HG03066 (cell line): ENCODE measurements around the gene CDH26.

Source experiments
- ATAC-seq: cut with Tn5 transposase; IDR thresholded peaks from one replicate; pipeline ENCODE4 v1.9.1; 2021; ENCODE audit warnings: low read depth; ENCODE audit not compliant: unreplicated experiment

Gene CDH26

DNA sequence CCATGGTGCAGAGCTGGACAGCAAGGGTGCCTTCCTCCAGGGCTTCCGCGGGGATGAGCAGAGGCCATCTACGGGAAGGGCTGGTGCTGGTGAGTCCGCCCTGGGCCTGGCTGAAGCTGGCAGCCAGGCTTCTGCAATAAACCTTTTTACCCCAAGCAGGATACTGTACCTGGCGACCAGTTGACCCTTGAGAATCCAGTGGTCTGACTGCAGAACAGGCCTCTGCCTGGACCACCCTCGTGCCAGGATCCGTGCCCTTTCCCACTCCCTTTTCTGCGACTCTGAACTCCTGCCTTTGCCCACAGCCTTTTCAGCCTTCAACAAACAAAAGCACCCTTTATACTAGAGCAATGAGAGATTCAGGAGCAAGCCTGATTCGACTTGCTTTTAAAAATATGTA, 18.9 kb downstream of the CDH26 start:
- ATAC-seq, result no peak

DNA sequence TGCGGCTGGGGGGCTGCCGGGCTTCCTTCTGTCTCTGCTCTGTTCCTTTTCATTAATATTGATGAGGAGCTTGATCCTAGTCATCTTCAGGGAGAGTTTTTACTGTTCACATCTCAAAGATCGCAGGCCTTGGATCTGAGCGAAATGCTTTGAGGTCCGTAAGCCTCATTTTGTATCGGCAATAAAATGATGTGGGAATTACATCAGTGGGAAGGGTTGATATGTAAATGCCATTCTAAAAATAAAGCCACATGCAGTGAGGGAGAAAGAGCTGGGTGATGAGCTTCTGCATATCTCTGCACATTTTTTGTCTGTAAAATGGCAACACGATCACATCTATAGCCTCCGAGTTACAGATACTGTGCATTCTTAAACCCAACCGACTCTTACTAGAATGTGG, 24.9 kb downstream of the CDH26 start:
- no peak for ATAC-seq

DNA sequence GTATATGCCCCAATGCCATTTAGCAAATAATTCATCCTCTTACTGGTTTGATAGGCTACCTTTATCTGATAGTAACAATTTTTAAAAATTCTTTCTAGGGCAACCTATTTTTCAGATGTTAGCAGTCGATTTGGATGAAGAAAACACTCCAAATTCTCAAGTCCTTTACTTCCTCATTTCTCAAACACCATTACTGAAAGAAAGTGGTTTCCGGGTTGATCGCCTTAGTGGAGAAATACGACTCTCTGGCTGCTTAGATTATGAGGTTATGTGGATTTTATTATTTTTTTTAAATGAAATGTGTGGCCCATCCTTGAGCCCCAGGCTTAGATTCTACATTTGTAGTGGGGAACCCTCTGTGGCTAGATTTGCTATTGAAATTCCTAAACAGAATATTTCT, 26.3 kb downstream of the CDH26 start:
- ATAC-seq, result no peak

DNA sequence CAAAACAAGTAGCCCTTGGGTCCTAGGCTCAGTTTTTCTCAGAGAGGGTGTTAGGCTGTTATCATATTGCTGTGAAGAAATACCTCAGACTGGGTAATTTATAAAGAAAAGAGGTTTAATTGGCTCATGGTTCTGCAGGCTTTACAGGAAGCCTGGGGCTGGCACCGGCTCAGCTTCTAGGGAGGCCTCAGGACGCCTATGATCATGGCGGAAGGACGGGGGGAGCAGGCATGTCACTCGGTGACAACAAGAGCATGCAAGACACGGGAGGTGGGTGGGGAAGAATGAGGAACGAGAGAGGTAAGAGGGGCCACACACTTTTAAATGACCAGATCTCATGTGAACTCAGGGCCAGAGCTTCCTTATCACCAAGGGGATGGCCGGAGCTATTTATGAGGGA, 26.9 kb downstream of the CDH26 start:
- ATAC-seq, result no peak

DNA sequence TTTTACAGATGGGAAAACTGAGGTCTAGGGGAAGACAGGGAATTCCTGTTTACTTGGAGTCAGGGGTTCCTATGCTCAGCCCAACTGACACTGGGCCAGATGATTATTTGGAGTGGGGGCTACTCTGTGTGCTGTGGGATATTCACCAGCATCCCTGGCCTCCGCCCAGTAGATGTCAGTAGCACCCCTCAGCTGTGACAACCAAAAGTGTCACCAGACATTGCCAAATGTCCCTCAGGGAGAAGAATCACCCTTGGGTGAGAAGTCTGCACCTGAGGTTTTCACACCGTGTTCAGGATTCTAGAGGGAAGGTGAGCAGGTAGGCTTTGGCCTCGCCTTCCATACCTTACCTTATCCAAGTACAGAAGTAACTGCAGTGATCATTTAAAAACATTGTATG, 27.6 kb downstream of the CDH26 start:
- ATAC-seq, result no peak

DNA sequence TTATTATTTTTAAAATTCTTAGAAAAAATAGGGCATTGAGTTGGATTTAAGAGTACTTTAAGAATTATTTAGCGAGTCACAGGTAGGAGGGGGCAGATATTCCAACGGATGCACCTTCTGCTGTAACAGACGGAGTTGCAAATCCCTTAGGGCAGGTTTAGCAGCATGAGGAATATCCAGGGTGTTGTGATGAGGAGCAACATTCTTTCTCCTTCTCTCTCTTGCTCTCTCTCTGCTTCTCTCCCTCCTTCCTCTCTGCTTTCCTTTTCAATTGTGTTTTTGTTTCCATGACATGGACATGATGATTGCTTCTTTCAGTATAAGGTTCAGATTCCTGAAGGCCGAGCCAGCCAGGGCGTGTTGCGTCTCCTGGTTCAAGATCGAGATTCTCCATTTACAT, 28.9 kb downstream of the CDH26 start:
- no peak for ATAC-seq

DNA sequence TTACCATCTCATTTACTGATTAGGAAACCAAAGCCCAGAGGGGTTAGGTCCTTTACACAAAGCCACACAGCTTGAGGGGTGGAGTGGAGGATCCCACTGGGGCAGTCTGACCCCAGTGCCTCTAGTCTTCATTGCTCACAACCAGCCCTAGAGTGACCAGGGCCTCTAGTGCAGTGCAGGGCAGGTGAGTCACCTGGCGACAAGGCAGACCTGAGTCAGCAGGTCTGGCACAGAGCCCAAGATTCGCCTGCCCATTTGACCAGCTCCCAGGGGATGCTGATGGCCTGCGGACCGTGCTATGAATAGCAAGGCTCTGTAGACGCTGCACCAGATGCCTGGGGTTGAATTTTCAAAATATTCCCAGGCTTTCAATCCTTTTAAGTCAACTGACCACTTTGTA, 29.9 kb downstream of the CDH26 start:
- no peak for ATAC-seq

DNA sequence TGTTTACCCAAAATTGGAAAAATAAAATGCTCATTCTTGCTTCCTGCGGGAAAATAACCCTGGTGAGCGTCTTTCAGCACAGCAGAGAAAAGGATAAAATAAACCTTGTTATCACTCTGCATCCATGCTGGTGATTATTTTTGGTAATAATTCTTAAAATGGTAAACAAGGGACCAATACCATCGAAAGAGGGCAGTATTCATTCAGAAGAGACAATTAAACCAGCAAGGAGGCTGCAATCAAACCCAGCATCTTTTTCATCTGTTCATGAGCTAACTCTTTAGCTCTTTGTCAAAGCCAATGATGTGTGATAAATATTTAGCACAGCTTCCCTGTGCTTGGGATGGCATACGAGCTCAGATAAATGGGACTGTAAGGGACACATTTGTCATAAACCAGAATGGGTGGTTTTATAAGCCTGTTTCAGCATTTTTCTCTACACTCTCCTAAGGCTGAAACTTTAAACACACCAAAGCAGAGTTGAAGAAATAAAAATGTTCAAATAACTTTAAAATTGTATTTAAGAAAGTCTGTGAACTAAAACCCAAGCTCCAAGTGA, 34.4 kb downstream of the CDH26 start:
- ATAC-seq, result no peak

DNA sequence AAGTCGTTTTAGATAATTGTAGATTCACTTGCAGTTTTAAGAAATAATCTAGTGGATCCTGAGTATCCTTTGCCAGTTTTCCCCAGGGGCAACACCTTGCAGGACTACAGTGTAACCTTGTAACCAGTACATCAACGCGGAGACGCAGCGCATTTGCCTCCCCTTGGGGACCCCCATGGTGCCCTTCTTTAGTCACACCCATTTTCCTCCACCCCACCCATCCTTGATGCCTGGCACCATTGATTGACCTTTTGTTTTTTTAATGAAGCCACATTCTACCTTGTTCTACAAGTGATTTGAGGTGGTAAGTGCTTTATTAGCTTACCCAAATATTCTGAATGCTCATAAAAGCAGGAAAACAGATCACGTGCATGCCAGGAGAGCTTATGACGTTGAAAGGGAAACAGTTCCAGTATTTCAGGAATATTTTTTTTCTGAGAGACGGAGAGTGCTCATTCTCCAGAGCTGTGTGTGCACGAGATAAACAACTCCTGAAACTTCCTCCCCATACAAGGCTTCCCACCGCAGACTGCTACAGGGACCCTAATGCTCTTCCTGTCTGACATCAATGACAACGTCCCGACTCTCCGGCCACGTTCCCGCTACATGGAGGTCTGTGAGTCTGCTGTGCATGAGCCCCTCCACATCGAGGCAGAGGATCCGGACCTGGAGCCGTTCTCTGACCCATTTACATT, 35.7 kb downstream of the CDH26 start:
- no peak for ATAC-seq

DNA sequence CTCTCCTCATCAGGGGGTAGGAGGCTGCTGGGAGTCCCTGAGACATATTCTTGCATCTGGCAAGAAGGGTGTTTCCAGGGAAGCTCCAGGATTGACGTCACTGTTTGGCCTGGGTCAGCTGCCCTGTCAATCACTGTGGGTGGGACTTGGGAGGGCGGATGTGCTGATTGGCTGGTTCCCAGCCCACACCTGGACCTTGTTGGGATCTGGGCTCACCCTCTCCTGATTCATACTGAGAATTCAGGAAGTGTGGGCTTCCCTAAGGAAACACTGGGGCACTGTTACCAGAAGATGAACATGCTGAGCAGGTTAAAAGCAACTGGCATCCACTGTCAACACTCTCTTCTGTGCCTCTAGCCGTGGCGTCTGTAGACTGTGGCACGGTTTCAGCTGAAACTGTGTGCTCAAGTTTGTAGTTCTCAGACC, 36.5 kb downstream of the CDH26 start:
- ATAC-seq, result no peak

DNA sequence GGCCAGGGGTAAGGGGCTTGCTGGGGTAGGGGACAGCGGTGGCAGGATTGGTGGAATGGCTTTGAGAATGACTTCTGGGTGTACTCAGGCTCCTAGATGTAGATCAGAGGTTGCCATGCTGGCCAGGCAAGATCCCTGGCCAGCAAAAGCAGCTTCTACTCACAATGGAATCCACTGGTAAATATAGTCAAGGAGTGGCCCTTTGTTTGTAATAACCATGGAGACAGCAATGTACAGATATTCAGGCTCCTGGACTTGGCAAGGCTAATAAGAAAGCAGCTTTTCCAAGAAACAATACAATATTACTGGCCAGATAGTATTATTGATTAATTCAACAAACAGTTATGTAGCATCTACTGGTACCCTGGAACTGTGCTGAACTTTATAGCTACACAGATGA, 37.9 kb downstream of the CDH26 start:
- no peak for ATAC-seq

DNA sequence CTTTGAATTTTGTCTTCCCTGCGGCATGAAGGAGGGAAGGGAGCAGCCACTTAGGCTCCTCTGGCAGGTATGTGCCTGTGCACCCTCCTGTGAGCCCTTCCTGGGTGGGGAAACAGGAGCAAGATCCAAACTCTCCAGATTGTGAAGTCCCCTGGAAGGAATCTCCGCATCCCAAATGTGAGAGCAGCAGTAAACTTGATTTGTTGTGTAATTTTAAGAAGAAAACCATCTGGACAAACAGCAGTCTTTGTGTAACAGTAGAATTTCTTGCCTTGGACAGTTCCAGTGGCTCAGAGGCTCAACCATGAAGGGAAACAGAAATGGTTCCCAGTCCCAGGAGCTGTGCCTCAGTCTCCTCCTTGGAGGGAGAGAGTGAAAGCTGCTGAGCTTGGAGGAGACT, 39.7 kb downstream of the CDH26 start:
- ATAC-seq, result no peak

DNA sequence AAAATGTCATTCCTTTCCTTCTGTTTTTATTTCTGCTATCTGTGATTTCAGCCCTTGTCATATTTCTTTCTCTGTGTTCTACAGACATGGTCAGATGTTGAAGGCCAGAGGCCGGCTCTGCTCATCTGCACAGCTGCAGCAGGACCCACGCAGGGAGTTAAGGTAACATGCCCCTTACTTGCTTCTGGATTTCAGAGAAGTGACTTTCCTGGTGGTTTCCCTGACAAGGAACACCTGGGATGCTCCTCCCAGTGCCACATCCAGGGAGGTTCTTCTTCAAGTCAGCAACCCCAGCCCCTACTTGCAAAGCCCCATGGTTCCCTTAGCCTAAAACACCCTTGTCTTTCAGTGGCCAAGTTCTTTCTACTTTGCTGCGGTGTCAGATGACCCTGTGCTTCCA, 41.3 kb downstream of the CDH26 start:
- ATAC-seq, result no peak

DNA sequence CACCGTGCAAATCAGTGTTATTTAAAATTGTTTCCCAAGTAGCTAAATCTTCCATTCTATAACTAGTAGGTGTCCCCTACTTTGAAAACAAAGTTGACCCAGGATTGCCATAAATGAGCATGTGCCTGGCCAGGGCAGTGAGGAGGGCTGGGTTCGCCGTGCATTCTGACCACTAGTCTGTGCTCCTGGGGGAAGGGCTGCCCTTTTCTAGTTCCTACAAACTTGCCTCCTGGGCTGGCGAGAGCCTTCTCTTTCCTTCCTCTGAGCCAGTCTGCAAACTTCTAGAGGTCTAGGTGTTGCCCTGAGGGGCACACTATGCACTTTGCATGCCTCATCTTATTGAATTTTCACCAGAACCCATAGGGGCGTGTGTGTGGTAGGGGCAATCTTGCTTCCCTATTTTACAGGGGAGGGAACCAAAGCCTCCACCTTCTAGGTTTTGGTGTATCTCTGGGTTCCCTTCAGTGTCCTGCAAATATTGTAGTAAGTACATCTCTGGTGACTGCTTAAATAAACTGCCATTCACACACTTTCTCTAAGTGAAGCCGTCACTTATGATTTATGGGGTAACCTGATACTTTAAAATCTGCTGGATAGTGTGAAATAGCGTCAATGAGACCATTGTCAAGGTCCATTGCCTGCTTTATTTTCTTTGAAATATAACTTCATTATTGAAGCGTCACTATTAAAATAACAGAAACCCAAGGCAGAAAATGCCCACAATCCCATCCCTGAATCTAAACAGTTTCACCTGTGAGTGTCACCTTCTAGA, 42.2 kb downstream of the CDH26 start:
- no peak for ATAC-seq

DNA sequence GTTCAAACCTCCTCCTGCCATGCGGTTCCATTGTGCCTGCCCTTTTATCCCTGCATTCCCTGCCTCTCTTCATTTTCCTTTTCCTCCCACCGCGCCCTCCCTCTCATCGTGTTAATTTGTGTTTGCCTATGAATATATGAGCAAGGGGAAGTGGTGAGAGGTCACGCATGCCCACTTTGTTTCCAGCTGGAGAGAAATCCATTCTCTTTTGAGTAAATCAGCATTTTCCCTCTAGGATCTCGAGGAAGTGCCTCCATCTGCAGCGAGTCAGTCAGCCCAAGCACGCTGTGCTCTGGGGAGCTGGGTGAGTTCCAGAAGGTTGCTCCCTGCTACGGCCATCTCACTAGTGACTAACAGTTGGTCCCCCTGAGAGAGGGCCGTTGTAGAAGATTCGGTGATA, 42.9 kb downstream of the CDH26 start:
- no peak for ATAC-seq

DNA sequence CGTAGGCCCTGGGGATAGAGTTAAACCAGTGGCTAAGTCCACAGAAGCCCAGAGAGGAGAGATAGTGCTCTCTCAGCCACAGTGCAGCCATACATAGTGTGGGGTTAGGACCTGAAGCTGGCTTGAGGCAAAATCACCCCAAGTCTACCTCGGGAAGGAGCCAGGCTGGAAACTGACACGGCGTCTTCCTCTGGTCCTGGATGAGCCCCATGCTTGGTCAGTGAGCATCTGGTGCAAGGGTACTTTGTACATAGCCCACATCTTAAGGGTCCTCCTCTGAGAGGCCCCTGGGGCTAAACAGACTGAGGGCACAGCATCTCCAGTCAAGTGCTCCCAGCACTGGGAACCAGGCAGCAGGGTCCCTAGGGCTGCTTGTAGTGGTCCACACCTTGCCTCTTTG, 45.6 kb downstream of the CDH26 start:
- no peak for ATAC-seq

DNA sequence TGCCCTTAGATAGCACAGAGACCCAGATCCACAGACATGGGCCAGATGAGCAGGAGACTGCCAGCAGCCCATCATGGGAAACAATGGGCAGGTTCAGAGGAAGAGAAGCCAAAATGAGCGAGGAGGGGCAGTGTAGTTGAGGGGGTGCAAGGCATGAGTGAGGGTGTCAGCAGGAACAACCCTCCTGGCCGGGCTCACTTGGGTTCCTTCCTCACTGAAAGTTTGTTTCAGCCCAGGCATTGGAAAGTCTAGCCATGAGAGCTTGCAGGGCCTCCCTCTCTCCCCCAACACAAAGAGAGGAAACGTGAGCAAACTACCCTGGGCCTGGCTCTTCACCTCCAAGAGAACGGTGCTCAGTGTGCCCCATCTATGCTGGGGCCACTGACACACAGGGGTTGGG, 48.0 kb downstream of the CDH26 start:
- no peak for ATAC-seq

DNA sequence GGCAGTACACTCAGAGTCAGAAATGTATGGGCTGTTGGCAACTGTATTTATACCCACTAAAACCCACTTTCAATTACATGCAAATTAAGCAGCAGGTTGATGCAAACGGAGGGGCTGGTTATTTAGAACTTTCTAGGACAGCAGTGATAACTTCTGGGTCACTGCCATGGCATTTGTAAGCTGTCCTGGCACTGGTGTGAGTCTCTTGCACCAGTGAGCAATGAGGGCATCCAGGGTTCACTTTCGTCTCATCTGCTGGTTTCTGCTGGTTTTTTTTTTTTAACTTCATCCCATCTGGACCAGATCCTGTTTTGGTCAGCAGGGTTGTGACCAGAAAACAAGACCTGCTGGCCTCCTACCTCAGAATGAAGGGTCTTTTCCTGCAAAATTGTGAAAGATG, 49.2 kb downstream of the CDH26 start:
- ATAC-seq, result no peak

DNA sequence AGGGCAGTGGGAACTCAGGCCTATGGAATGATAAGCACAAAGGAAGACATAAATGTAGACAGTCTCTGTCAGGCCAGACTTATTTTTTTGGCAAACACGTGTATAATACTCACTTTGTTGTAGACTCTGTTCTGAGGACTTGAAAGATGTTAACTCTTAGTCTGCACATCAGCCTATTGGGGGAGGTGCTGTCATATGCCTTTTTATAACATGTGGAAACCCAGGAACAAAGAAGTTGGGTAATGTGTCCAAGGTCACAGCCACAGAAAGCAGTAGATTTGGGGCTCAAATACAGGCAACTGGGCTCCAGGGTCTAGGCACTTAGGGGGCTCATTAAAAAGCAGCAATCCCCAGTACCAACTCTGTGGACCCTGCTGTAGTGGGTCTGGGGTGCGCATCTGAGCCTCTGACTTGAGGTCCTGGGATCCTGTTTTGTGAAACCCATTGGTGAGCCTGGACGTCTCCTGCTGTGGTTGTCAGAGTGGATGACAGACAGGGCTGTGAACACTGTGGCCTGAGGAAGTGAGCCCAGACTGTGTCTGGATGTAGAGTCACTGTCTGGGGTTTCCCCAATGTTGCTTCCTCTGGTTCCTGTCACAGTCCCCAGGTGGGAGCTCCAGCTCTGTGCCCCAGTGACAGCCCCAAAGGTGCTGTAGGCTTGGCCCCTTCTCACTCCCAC, 50.0 kb downstream of the CDH26 start:
- no peak for ATAC-seq

DNA sequence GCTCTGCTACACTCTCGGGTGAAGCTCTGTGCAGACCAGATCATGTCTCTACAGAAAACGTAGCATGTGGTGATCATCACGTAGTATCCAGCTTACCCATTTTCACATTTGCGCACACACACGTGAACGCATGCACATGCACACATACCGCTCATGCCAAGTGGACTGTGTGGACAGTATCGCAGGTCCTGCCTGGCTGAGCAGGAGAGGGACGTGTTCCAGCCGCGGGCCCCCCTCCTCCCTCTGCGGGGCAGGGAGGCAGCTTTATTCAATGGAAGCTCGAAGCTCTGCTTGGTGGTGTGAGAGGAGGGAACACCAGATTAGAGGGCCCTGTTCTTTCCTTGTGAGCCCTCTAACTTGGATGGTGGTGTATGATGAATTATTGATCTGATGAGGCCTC, 51.1 kb downstream of the CDH26 start:
- no peak for ATAC-seq

DNA sequence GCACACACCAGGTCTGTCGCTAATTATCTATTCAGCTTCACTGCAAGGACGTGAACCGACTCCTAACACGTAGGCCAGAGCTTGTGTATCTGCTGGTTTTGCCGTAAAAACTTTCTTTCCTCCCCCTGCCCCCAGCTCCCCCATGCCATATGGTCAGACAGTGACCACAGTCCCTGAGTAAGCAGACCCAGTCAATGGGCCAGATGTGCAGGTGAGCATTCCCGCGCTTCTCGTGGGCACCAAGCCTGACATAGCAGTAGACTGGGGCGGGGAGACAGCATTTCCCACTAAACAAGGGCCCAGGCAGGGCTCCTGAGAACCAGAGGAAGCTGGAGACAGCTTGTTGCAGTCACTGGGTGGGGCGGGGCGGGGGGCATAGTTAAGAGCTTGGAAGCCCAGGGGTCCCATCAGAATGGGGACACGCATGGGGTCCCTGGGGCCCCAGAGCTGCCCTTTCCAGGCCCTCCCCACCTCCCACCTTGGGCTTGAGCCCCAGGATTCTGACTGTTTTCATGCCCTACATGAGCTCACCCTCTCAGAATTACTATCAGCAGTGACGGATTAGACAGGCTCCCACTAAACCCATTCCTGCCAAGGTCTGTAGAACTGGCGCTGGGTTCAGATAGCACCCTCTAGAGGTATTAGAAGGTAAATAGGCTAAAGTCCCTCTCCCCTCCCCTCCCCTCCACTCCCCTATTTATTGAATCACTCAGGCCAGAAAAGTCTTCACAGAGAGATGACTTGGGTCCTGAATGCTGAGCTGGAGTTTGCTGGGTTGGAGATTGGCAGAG, 51.8 kb downstream of the CDH26 start:
- no peak for ATAC-seq
